Adrenal gland (tissue), 12 donors: ENCODE data around the gene TMEM229A. TPM values are rescaled to one million over a fixed set of nuclear protein-coding genes. Genes with fewer than 3 reads are reported as not detected.
"Not testable (repeated sequence)": the region's sequence is repeated elsewhere in the genome, so short reads cannot be mapped to it uniquely, and the experiment has no call there.

Experiments
- DNase-seq, 7 donors: peaks; one replicate each; pipeline ENCODE4 v3.0.0-alpha.2; 2019 to 2020
- H3K27ac ChIP-seq, 5 donors: fragments of 200-600 bp; sonication (generic) in 4 of 5; 1 replicate in 3 of 5; 2 replicates in 2 of 5; pipeline versions ENCODE4 v1.5.1 to v1.8.0; 2016 to 2020; ENCODE audit warnings: mild to moderate bottlenecking in 1 of 5
- H3K27me3 ChIP-seq: fragments of 200-600 bp; 2 replicates; pipeline ENCODE4 v1.8.0; 2021
- H3K36me3 ChIP-seq, 2 donors: fragments of 200-600 bp; replicated peaks in 1 of 2; 1 replicate in 1 of 2; 2 replicates in 1 of 2; pipeline versions ENCODE4 v1.5.1 to v1.8.0; 2018 to 2022
- H3K4me1 ChIP-seq, 2 donors: fragments of 200-600 bp; replicated peaks in 1 of 2; 1 replicate in 1 of 2; 2 replicates in 1 of 2; pipeline versions ENCODE4 v1.5.1 to v1.8.0; 2018 to 2021
- H3K4me3 ChIP-seq, 4 donors: fragments of 200-600 bp; sonication (generic) in 3 of 4; one replicate each; pipeline ENCODE4 v1.5.1; 2016 to 2018
- H3K9me3 ChIP-seq, 3 donors: fragments of 200-600 bp; sonication (generic) in 1 of 3; replicated peaks in 1 of 3; 1 replicate in 2 of 3; 2 replicates in 1 of 3; pipeline versions ENCODE4 v1.5.1 to v1.8.0; 2016 to 2021
- CTCF ChIP-seq, 6 experiments: fragments of 450-650 bp in 4 of 6; fragments of 200-600 bp in 2 of 6; sonication (generic) in 1 of 6; IDR thresholded peaks; 1 replicate in 5 of 6; 2 replicates in 1 of 6; pipeline versions ENCODE4 v1.5.1 to v1.8.0; 2016 to 2021; ENCODE audit warnings: antibody characterized with exemption in 6 of 6, mild to moderate bottlenecking in 2 of 6, moderate library complexity in 1 of 6
- POLR2A ChIP-seq, 2 donors: fragments of 450-650 bp; IDR thresholded peaks; one replicate each; pipeline ENCODE4 v1.6.1; 2017; ENCODE audit warnings: antibody characterized with exemption in 2 of 2, mild to moderate bottlenecking in 2 of 2, moderate library complexity in 1 of 2
- WGBS, 4 donors: extraction: QIAGEN DNeasy Blood & Tissue Kit in 2 of 4; methylation state at CpG; one replicate each; pipeline versions ENCODE4 v1.1.5 to v1.1.7; 2013 to 2017; 5-methylcytosine and 5-hydroxymethylcytosine counted together
- intact Hi-C, 2 donors: fragments of 100-400 bp; cut with DNase I; formaldehyde crosslinking; loops; one replicate each; pipeline versions ENCODE4 v1.14.1 to v1.15.0; 2022 to 2023
- polyA plus RNA-seq, 3 donors: library from polyadenylated mRNA; stranded (reverse); fragments of 200-250 nt in 2 of 3; fragments of 350-450 nt in 1 of 3; fragmentation: Illumina TruSeq in 1 of 3; extraction: RNeasy Lipid Tissue Mini Kit (QIAGEN cat#74804) in 1 of 3; gene quantifications; one replicate each; pipeline ENCODE4 v1.2.3, GENCODE V29; 2013 to 2014
- total RNA-seq, 9 donors: library from RNA; depleted of rRNA in 4 of 9; stranded (reverse); fragments of >200 nt in 4 of 9; fragments of 120-200 nt in 1 of 9; fragmentation: NEBNext Ultra II Directional in 1 of 9; extraction: Animal tissue kit (Norgen Biotek cat#: 25700) in 1 of 9; gene quantifications; one replicate each; pipeline versions ENCODE4 v1.1.0 to v1.2.4, GENCODE V29; 2013 to 2023
- donor health status: healthy with polysubstance abuse.
- donor health status: Bipolar disorder and iron deficiency.
- donor health status: DM: yes; HTN: yes; CAD: no.
- donor health status: DM: no; HTN: no; CAD: no.
- donor health status: DM: no; HTN: no; CAD: no.
- donor health status: DM: yes; HTN: yes; CAD: no.

TMEM229A gene
- total and polyA plus RNA-seq, 12 donors = 0.32 to 7.2 (median 1.7) TPM

GRCh38 chr7:124020060-124020459 is 12.8 kb downstream of the TMEM229A start:
- no peak for DNase-seq
- intact Hi-C loops = no loop called here
- Histone ChIP-seq H3K36me3 (no peaks in the 10 kb centered on the region), H3K4me1 (peaks cover 0 to 3% of the 10 kb centered on the region in 2 donors), H3K27me3 (no peaks in the 10 kb centered on the region), H3K9me3 (no peaks in the 10 kb centered on the region), H3K4me3 (no peak overlapping the region), H3K27ac (no peak overlapping the region)
- 88 to 96% (median 95%) methylated on average over 1 of the region's 1 CpG for WGBS, 4 donors
- TF ChIP-seq POLR2A (IDR thresholded peaks at IDR 0.05) = no peak
- no peak for TF ChIP-seq CTCF (IDR thresholded peaks at IDR 0.05)

GRCh38 chr7:124013306-124013705 is 19.6 kb downstream of the TMEM229A start:
- no peaks in the 10 kb centered on the region for H3K36me3 ChIP-seq
- no peaks in the 10 kb centered on the region for H3K9me3 ChIP-seq
- DNase-seq = no peak
- intact Hi-C loops = no loop called here
- no peak overlapping the region for H3K27ac ChIP-seq
- TF ChIP-seq POLR2A (IDR thresholded peaks at IDR 0.05) (no peak), CTCF (IDR thresholded peaks at IDR 0.05) (no peak)
- H3K4me3 ChIP-seq = no peak overlapping the region
- WGBS, 4 donors = 29 to 36% (median 31%) methylated on average over 3 of the region's 3 CpGs
- peaks cover 0 to 3% of the 10 kb centered on the region in 2 donors for H3K4me1 ChIP-seq
- H3K27me3 ChIP-seq = no peaks in the 10 kb centered on the region

- Histone ChIP-seq H3K4me3 (no peak overlapping the region), H3K4me1 (peaks cover 0 to 3% of the 10 kb centered on the region in 2 donors), H3K36me3 (no peaks in the 10 kb centered on the region), H3K27ac (no peak overlapping the region), H3K27me3 (no peaks in the 10 kb centered on the region), H3K9me3 (no peaks in the 10 kb centered on the region)
- TF ChIP-seq POLR2A (IDR thresholded peaks at IDR 0.05) = no peak
- no peak for TF ChIP-seq CTCF (IDR thresholded peaks at IDR 0.05)
- intact Hi-C loops = no loop called here
- 91 to 94% (median 92%) methylated on average over 3 of the region's 3 CpGs for WGBS, 4 donors
- no peak for DNase-seq
Observed at GRCh38 chr7:124012864-124013263, 20.0 kb downstream of the TMEM229A start.

GRCh38 chr7:124009321-124009720 is 23.5 kb downstream of the TMEM229A start:
- intact Hi-C loops = no loop called here
- no peak overlapping the region for H3K27ac ChIP-seq
- no peak overlapping the region for H3K4me3 ChIP-seq
- WGBS, 4 donors = 61 to 78% (median 70%) methylated on average over 2 of the region's 2 CpGs
- TF ChIP-seq POLR2A (IDR thresholded peaks at IDR 0.05) (no peak), CTCF (IDR thresholded peaks at IDR 0.05) (no peak)
- H3K27me3 ChIP-seq = no peaks in the 10 kb centered on the region
- no peaks in the 10 kb centered on the region for H3K36me3 ChIP-seq
- H3K4me1 ChIP-seq = no peaks in the 10 kb centered on the region
- H3K9me3 ChIP-seq = no peaks in the 10 kb centered on the region
- no peak for DNase-seq

GRCh38 chr7:124008296-124008695 is 24.6 kb downstream of the TMEM229A start:
- H3K36me3 ChIP-seq, H3K4me1 ChIP-seq, intact Hi-C loops, H3K4me3 ChIP-seq, DNase-seq, H3K27ac ChIP-seq, H3K9me3 ChIP-seq, H3K27me3 ChIP-seq: not testable (repeated sequence)
- WGBS, 4 donors = 83 to 89% (median 87%) methylated on average over 6 of the region's 6 CpGs
